HTR-8/SVneo (cell line): Measurements from ENCODE around the gene PRR15L.
A peak's percentile ranks its signal among the peaks of the same experiment; 100 is the strongest.

Experiments used
- DNase-seq: peaks from one replicate; pipeline ENCODE4 v3.0.0; 2011; ENCODE audit warnings: low spot score, mixed read lengths; ENCODE audit not compliant: insufficient read length
- FAIRE-seq: peaks from 2 replicates; lab custom pipeline; 2011; peaks lifted over from hg19 to GRCh38; lab: Jason Lieb, UNC

Gene PRR15L

GRCh38 chr17:47964856-47965255, 7.2 kb upstream of the PRR15L start:
- DNase-seq: no peak
- no peak for FAIRE-seq

GRCh38 chr17:47962901-47963300, 5.2 kb upstream of the PRR15L start:
- no peak for FAIRE-seq
- DNase-seq: no peak

- FAIRE-seq: peak; percentile 9
- no peak for DNase-seq
These were observed 3.7 kb upstream of the PRR15L start for GRCh38 chr17:47961406-47961805.

GRCh38 chr17:47959825-47960655, 2.4 kb upstream of the PRR15L start:
- no peak for FAIRE-seq
- DNase-seq: no peak

GRCh38 chr17:47956791-47957590, 692 bp downstream of the PRR15L start:
- DNase-seq (no peak), FAIRE-seq (no peak)

- DNase-seq: no peak
- no peak for FAIRE-seq
These were observed 1.9 kb downstream of the PRR15L start for GRCh38 chr17:47955497-47956461.

GRCh38 chr17:47953909-47954308, 3.8 kb downstream of the PRR15L start:
- DNase-seq (no peak), FAIRE-seq (no peak)

GRCh38 chr17:47952171-47953021, 5.3 kb downstream of the PRR15L start:
- FAIRE-seq (no peak), DNase-seq (no peak)

GRCh38 chr17:47950448-47950847, 7.2 kb downstream of the PRR15L start:
- DNase-seq (no peak), FAIRE-seq (no peak)

GRCh38 chr17:47949946-47950345, 7.7 kb downstream of the PRR15L start:
- FAIRE-seq: no peak

GRCh38 chr17:47949197-47949759, 8.4 kb downstream of the PRR15L start:
- FAIRE-seq (no peak), DNase-seq (peak; percentile 87)

More at GRCh38 chr17:47949946-47950345, 7.7 kb downstream of the PRR15L start:
- no peak for DNase-seq

GRCh38 chr17:47948706-47949196, 8.9 kb downstream of the PRR15L start:
- DNase-seq (no peak), FAIRE-seq (peak; percentile 76)

- DNase-seq (peak; percentile 96), FAIRE-seq (peak; percentile 76)
These were observed 10.7 kb downstream of the PRR15L start for GRCh38 chr17:47946929-47947397.

GRCh38 chr17:47946516-47946915, 11.2 kb downstream of the PRR15L start:
- DNase-seq (no peak), FAIRE-seq (no peak)

GRCh38 chr17:47945529-47946508, 11.9 kb downstream of the PRR15L start:
- FAIRE-seq (no peak), DNase-seq (no peak)

GRCh38 chr17:47945080-47945479, 12.6 kb downstream of the PRR15L start:
- FAIRE-seq: no peak
- no peak for DNase-seq

- FAIRE-seq (no peak), DNase-seq (no peak)
These were observed 15.1 kb downstream of the PRR15L start for GRCh38 chr17:47942568-47942967.
